Measurements from ENCODE around the gene DDAH2.

Gene DDAH2

DNA sequence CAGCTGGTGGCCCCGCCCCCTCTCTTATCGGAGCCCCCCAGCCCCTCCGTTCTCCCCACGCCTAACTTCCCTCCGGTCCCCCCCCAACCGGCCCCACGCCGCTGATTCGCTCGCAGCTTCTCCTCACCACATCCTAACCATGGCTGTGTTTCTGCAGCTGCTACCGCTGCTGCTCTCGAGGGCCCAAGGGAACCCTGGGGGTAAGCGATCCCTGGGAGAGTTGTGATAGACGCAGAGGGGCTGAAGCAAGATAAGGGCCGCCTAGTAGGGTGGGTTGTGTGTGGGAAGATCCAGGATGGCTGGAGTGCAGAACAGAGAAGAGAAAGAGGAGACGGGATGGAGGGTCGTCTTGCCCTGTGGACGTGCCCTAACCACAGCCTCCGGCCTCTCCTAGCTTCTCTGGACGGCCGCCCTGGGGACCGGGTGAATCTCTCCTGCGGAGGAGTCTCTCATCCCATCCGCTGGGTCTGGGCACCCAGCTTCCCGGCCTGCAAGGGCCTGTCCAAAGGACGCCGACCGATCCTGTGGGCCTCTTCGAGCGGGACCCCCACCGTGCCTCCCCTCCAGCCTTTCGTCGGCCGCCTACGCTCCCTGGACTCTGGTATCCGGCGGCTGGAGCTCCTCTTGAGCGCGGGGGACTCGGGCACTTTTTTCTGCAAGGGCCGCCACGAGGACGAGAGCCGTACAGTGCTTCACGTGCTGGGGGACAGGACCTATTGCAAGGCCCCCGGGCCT is 5.7 kb downstream of the DDAH2 start, which contains the start of gene MPIG6B:
Gene MPIG6B (plus strand): TSS at position 129 of the 735 bp plus-strand sequence. CDS start 11 bp downstream, at position 140.
- TF ChIP-seq, protein P1, sequence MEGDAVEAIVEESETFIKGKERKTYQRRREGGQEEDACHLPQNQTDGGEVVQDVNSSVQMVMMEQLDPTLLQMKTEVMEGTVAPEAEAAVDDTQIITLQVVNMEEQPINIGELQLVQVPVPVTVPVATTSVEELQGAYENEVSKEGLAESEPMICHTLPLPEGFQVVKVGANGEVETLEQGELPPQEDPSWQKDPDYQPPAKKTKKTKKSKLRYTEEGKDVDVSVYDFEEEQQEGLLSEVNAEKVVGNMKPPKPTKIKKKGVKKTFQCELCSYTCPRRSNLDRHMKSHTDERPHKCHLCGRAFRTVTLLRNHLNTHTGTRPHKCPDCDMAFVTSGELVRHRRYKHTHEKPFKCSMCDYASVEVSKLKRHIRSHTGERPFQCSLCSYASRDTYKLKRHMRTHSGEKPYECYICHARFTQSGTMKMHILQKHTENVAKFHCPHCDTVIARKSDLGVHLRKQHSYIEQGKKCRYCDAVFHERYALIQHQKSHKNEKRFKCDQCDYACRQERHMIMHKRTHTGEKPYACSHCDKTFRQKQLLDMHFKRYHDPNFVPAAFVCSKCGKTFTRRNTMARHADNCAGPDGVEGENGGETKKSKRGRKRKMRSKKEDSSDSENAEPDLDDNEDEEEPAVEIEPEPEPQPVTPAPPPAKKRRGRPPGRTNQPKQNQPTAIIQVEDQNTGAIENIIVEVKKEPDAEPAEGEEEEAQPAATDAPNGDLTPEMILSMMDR (IDR thresholded peaks at IDR 0.05; ENCODE audit: low read depth, low read length): no peak
- H3K4me3 ChIP-seq (ENCODE audit: low read depth, low read length): no peak within 1 kb of the TSS

- TF ChIP-seq, protein P1 (IDR thresholded peaks at IDR 0.05; ENCODE audit: low read depth, low read length): no peak
Observed at GRCh38 chr6:31722173-31722572, 6.9 kb downstream of the DDAH2 start.

DNA sequence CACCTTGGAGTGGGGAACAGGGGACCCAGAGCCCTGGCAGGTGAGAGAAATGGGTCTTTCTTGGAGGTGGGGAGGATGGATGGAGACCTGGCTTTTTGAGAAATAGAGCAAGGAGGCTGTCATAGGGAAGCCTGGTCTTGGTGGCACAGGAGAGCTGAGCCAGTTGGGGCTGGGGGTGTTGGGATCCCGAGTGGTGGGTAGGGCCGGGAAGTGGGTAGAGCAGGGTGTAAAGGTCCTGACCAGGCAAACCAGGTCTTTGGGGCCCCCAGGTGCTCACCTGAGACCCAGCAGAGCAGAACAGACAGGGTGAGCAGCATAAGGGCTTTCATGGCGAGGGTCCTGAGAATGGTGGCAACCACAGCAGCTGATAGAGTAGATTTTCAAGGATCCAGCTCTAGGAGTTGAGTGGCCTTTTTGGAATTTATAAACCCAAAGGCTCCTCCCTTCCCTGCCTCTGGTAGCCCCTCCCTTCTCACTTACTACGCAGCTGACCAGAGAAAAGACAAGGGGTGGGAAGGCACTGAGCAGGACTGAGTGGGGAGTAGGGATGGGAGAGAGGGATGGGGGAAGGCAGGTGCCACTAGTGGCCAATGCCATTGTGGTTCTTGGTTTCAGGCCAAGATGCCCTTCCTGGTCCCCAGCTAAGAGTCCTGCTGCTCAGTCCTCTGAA is 7.6 kb downstream of the DDAH2 start, which contains the start of gene LY6G6C:
Gene LY6G6C (minus strand): TSS at position 396 of the 670 bp plus-strand sequence. CDS start 67 bp downstream, at position 329.
- no peak within 1 kb of the TSS for H3K4me3 ChIP-seq (ENCODE audit: low read depth, low read length)
- TF ChIP-seq, protein P1 (IDR thresholded peaks at IDR 0.05; ENCODE audit: low read depth, low read length): no peak

More at GRCh38 chr6:31722173-31722572, 6.9 kb downstream of the DDAH2 start:
- H3K4me3 ChIP-seq (ENCODE audit: low read depth, low read length): no peak overlapping the region

DNA sequence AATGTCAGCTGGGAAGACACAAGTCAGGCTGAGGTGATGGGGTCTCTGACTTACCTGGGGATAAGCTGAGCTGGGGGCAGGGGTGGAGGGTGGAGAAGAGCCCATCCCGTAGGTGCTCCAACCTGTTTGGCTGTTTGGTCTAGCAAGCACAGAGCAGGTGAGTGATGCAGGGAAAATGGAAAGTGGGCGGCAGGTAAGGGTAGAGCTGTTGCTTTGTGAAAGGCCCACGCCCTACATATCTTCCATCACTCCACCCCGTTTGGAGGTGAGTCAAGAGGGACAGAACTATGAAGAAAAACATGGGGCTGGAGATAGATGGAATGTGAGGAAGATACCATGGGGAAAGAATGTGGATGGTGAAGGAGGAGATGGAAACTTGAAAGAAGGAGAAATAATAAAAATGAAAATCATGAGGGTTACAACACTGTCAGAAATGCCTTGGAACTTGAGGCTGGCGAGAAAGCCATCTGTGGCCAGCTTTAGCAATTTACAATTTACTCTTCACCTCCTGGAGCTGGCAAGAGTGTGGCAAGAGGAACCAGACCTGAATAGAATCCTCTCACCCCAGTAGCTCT is 8.8 kb downstream of the DDAH2 start:
- TF ChIP-seq, protein P1 (IDR thresholded peaks at IDR 0.05; ENCODE audit: low read depth, low read length): no peak

DNA sequence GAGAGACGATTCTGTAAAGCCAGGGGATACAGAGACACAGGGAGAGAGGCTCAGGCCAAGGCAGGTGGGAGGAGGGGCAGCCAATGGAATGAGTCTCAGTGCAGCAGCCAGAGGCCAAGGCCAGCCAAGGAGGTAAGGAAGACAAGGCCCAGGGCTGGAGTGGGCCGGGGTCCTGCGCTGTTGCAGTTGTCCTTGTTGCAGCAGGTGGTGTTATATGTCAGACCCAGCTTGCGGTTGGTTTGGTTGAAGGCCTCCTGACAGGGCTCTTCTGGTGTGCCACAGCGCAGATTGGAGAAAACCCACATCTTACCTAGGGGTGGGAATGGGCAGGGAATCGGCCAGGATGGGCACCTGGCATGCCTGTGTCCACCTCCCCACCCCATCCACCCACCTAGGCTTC is 10.1 kb downstream of the DDAH2 start:
- TF ChIP-seq, protein P1 (IDR thresholded peaks at IDR 0.05; ENCODE audit: low read depth, low read length): no peak
- no peak overlapping the region for H3K4me3 ChIP-seq (ENCODE audit: low read depth, low read length)

More for the DNA sequence above, 8.8 kb downstream of the DDAH2 start:
- no peak overlapping the region for H3K4me3 ChIP-seq (ENCODE audit: low read depth, low read length)

DNA sequence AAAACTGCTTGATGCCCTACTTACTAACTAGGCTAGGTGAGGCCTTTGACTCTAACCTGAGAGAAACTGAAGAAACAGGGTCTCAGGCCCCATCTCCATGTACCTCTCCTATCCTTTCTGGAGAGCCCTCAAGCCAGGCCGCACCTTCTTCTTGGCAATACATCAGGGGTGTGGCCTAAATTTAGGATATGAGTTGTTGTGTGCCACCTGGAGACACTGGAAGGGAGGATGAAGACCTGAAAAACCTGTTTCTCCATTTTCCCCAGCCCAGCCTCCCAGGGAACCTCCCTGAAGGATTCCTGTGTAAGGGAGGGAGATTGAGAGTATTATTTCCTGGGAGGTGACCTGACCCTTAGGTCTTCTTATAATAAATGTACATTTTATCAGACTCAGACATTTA is 10.8 kb downstream of the DDAH2 start:
- TF ChIP-seq, protein P1 (IDR thresholded peaks at IDR 0.05; ENCODE audit: low read depth, low read length): no peak
- no peak overlapping the region for H3K4me3 ChIP-seq (ENCODE audit: low read depth, low read length)
